Measurements from ENCODE around the gene CMIP. TPM values are rescaled to one million over a fixed set of nuclear protein-coding genes. Genes with fewer than 3 reads are reported as not detected.

The CMIP gene
- polyA plus RNA-seq, 3 donors, result 0.85 to 61.9 (median 0.93) TPM

DNA sequence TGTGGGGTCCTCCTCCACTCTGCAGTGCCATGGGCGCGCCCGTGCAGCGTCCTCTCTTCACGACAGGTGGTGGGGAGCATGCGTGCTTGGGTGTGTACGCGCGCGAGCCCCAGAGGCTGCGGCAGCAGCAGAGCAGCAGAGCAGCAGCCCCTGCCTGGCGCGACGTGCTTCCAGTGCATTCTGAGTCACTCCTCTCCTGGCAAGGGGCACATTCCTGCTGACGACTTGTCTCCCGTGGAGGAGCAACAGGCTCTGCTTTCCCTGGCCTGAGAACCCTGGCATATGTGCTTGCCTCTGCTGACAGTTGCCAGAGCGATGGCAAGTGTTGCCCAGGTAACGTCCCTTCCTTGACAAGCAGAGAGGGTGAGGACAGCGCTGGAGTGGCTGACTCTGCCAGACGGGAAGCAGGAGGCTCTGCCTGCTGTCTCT is 200.7 kb downstream of the CMIP start:
- Mint-ChIP-seq H3K27ac (peak overlapping the region in 2 of 7 donors; percentile 36 to 41), H3K27me3 (ENCODE audit: low read depth in 3 of 3) (peaks cover 0 to 3% (median 2%) of the 10 kb centered on the region in 3 donors), H3K36me3 (peaks cover 31 to 64% of the 10 kb centered on the region in 2 donors), H3K9me3 (peaks cover 0 to 2% (median 0%) of the 10 kb centered on the region in 7 donors), H3K4me3 (no peak overlapping the region), H3K4me1 (peaks cover 13% of the 10 kb centered on the region)
- TF ChIP-seq, protein P1, sequence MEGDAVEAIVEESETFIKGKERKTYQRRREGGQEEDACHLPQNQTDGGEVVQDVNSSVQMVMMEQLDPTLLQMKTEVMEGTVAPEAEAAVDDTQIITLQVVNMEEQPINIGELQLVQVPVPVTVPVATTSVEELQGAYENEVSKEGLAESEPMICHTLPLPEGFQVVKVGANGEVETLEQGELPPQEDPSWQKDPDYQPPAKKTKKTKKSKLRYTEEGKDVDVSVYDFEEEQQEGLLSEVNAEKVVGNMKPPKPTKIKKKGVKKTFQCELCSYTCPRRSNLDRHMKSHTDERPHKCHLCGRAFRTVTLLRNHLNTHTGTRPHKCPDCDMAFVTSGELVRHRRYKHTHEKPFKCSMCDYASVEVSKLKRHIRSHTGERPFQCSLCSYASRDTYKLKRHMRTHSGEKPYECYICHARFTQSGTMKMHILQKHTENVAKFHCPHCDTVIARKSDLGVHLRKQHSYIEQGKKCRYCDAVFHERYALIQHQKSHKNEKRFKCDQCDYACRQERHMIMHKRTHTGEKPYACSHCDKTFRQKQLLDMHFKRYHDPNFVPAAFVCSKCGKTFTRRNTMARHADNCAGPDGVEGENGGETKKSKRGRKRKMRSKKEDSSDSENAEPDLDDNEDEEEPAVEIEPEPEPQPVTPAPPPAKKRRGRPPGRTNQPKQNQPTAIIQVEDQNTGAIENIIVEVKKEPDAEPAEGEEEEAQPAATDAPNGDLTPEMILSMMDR (IDR thresholded peaks at IDR 0.05), result no peak
- Histone ChIP-seq H4K20me1 (ENCODE audit: insufficient read depth, low read length) (peaks cover 99% of the 10 kb centered on the region), H3K4me1 (ENCODE audit: control insufficient read depth in 1 of 2, insufficient read depth in 2 of 2, low read length in 2 of 2) (no peaks in the 10 kb centered on the region), H3K27me3 (ENCODE audit: control insufficient read depth in 2 of 2, insufficient read depth in 2 of 2, low read length in 2 of 2) (no peaks in the 10 kb centered on the region), H3K9me3 (replicated peaks in 1 of 2; ENCODE audit: control insufficient read depth in 1 of 2, insufficient read depth in 1 of 2, low read length in 2 of 2) (no peaks in the 10 kb centered on the region), H2AFZ (ENCODE audit: insufficient read depth, low read depth, low read length, poor library complexity, severe bottlenecking) (no peak overlapping the region), H3K9ac (ENCODE audit: insufficient read depth, low read length, poor library complexity, severe bottlenecking) (no peak overlapping the region), H3K79me2 (ENCODE audit: insufficient read depth, low read length) (peaks cover 95% of the 10 kb centered on the region), H3K4me3 (replicated peaks in 1 of 3; ENCODE audit: low read depth in 2 of 3, low read length in 3 of 3) (no peak overlapping the region), H3K4me2 (replicated peaks; ENCODE audit: extremely low read depth, low read length, poor library complexity, severe bottlenecking) (no peak overlapping the region), H3K36me3 (replicated peaks in 1 of 2; ENCODE audit: control insufficient read depth in 1 of 2, insufficient read depth in 2 of 2, low read length in 2 of 2) (peaks cover 22 to 62% of the 10 kb centered on the region in 2 donors), H3K27ac (ENCODE audit: low read depth in 1 of 2, low read length in 2 of 2) (no peak overlapping the region)
- intact Hi-C loops (cut with micrococcal nuclease), result no loop called here
- no peak for DNase-seq
- 99% methylated on average over 19 of the region's 20 CpGs for WGBS (ENCODE audit: insufficient coverage)

DNA sequence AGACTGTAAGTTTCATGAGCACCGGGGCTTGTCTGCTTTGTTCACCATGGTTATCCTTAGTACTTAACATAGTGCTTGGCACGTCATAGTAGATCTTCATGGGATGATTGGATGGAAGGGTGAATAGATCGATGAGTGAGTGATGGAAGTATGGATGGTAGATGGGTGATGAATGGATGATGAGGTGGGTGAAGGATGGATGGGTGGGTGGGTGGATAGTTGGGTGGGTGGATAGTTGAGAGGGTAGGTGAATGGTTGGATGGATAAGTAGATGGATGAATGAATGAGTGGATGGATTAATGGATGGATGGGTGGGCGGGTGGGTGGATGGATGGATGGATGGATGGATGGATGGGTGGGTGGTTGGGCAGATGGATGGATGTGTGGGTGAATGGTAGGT is 201.3 kb downstream of the CMIP start:
- Histone ChIP-seq H3K79me2 (ENCODE audit: insufficient read depth, low read length) (peaks cover 95% of the 10 kb centered on the region), H3K9ac (ENCODE audit: insufficient read depth, low read length, poor library complexity, severe bottlenecking) (no peak overlapping the region), H3K4me2 (replicated peaks; ENCODE audit: extremely low read depth, low read length, poor library complexity, severe bottlenecking) (no peak overlapping the region), H2AFZ (ENCODE audit: insufficient read depth, low read depth, low read length, poor library complexity, severe bottlenecking) (no peak overlapping the region), H3K4me3 (replicated peaks in 1 of 3; ENCODE audit: low read depth in 2 of 3, low read length in 3 of 3) (no peak overlapping the region), H4K20me1 (ENCODE audit: insufficient read depth, low read length) (peaks cover 99% of the 10 kb centered on the region), H3K27ac (ENCODE audit: low read depth in 1 of 2, low read length in 2 of 2) (no peak overlapping the region), H3K36me3 (replicated peaks in 1 of 2; ENCODE audit: control insufficient read depth in 1 of 2, insufficient read depth in 2 of 2, low read length in 2 of 2) (peaks cover 22 to 62% of the 10 kb centered on the region in 2 donors), H3K27me3 (ENCODE audit: control insufficient read depth in 2 of 2, insufficient read depth in 2 of 2, low read length in 2 of 2) (no peaks in the 10 kb centered on the region), H3K9me3 (replicated peaks in 1 of 2; ENCODE audit: control insufficient read depth in 1 of 2, insufficient read depth in 1 of 2, low read length in 2 of 2) (no peaks in the 10 kb centered on the region), H3K4me1 (ENCODE audit: control insufficient read depth in 1 of 2, insufficient read depth in 2 of 2, low read length in 2 of 2) (no peaks in the 10 kb centered on the region)
- no peak for DNase-seq
- H3K27me3 Mint-ChIP-seq (ENCODE audit: low read depth in 3 of 3), result peaks cover 0 to 3% (median 2%) of the 10 kb centered on the region in 3 donors
- intact Hi-C loops (cut with micrococcal nuclease), result no loop called here
- TF ChIP-seq, protein P1 (IDR thresholded peaks at IDR 0.05), result no peak
- no peak overlapping the region for H3K4me3 Mint-ChIP-seq
- H3K36me3 Mint-ChIP-seq, result peaks cover 37 to 64% of the 10 kb centered on the region in 2 donors
- H3K27ac Mint-ChIP-seq, result peak overlapping the region in 2 of 7 donors; percentile 10 to 22
- peaks cover 13% of the 10 kb centered on the region for H3K4me1 Mint-ChIP-seq
- 100% methylated on average over 4 of the region's 4 CpGs for WGBS (ENCODE audit: insufficient coverage)
- peaks cover 0 to 2% (median 0%) of the 10 kb centered on the region in 7 donors for H3K9me3 Mint-ChIP-seq

All from CD14-positive monocyte (primary cell).